GM12874 (cell line): Measurements from ENCODE around the gene CELF4.

Experiments
- TF ChIP-seq, protein P1 (sequence below): IDR thresholded peaks from 2 replicates; pipeline ENCODE4 v1.5.1; 2011; ENCODE audit warnings: low read depth, mild to moderate bottlenecking, control low read depth, low read length, moderate library complexity; ENCODE audit not compliant: insufficient read depth

CELF4 gene

DNA sequence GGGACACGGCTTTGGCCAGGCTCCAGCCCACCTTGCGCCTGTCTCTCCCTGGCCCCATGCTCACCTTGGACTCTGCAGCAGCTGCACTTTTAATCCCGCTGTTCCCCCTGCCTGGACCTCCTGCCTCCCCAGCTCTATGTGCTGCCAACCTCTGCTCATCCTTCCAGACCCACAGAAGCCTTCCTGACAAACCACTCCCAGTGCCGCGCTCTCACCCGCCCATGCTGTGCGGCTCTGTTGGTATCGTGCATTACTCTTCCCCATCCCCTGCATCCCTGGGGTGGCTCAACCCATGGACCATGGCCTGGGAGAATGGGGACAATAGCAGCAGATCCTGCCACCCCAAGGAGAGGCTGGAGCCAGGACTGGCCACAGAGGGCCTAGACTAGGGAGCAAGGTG is 303.6 kb downstream of the CELF4 start:
- TF ChIP-seq, protein P1, sequence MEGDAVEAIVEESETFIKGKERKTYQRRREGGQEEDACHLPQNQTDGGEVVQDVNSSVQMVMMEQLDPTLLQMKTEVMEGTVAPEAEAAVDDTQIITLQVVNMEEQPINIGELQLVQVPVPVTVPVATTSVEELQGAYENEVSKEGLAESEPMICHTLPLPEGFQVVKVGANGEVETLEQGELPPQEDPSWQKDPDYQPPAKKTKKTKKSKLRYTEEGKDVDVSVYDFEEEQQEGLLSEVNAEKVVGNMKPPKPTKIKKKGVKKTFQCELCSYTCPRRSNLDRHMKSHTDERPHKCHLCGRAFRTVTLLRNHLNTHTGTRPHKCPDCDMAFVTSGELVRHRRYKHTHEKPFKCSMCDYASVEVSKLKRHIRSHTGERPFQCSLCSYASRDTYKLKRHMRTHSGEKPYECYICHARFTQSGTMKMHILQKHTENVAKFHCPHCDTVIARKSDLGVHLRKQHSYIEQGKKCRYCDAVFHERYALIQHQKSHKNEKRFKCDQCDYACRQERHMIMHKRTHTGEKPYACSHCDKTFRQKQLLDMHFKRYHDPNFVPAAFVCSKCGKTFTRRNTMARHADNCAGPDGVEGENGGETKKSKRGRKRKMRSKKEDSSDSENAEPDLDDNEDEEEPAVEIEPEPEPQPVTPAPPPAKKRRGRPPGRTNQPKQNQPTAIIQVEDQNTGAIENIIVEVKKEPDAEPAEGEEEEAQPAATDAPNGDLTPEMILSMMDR: no peak

DNA sequence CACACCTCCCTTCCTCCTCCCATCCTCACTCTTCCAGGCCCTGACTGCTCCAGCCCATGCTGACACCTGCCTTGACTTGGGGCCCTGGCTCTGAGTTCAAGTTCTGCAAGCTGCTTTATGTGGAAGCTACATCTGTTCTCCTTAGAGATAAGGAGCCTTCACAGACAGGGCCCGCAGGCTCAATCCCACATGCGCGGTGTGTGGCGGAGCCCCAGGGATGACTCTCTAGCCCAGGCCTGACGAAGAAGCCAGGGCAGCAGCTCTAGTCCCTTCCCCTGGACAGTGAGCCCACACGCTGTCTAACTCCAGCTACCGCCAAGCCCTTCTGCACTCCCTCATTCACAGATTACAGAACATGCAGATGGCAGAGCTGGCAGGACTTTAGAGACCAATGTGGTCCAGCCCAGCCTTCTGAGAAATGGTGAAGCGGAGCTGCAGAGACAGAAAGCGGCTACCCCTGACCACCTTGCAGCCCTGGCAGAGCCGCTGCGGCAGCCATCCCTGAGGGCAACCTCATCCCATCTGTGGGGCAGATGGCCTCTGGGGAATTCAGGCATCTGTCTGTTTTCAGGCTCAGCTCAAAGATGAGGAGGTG is 304.3 kb downstream of the CELF4 start:
- TF ChIP-seq, protein P1: no peak

DNA sequence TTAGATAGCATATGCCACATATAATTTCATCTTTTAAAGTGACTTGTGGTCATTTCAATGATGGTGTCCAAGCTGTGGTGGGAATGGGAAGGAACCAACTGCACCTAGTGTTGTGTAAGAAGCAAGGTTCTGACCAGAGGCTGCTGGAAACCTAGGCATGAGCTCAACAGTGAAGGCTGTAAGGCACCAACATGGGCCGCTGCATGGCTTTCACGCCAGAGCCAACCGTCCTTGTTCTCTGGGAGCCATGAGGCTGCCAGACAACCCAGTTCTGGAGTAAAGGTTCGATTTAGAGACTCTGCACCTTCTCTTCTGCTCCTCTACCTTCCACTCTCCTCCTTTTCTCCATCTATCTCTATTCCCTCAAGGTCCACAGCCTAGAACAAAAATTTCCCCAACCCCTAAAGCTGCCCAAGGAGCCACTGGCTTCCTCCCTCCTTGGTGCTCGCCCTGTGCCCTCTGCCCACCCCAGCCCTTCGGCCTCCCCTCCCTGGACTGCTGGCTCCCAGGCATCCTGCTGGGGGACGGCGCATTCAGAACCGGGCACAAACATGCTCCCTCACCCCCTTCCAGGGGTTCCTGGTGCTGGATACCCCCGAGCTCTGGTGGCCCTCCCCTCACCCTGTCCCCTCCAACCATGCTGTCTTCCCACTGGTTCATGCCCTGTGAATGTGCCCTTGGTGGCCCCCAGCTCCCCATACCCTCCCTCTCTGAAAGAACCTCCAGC is 305.1 kb downstream of the CELF4 start:
- TF ChIP-seq, protein P1: no peak

DNA sequence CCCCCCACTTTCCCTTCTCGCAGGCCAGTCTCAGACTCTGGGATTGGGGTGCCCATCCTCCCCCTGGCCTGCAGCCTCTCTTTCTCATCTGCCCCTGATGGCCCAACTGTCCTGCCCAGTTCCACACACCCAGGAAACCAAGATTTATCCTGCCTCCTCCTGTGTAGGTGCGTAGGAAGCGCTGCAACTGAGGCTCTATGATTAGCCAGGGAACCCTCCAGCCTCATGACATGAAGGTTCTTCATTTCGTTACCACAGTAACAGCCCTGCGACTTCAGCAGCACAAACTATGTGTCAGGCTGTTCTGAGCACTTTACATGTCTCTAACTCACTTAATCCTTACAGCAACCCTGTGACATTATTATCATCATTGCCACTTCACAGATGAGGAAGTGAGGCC is 305.9 kb downstream of the CELF4 start:
- TF ChIP-seq, protein P1: no peak

DNA sequence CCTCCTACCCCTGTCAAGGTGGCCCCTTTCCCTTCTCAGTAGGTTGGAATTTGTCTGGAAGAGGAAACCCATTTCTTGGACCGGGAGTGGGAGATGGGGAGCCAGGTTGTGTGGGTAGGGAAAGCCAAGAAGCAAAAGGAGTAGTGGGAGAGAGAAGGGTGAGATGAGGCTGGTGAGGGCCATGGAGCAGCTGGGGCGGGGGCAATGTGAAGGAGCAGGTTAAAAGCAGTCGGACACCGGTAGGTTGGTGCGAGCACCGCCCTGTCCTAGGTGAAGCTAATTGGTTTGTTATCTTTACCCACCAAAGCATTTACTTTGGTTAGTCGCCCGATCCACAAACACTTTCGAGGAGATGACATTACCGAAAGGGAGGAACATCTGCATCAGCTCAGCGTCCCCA is 306.8 kb downstream of the CELF4 start:
- TF ChIP-seq, protein P1: no peak

DNA sequence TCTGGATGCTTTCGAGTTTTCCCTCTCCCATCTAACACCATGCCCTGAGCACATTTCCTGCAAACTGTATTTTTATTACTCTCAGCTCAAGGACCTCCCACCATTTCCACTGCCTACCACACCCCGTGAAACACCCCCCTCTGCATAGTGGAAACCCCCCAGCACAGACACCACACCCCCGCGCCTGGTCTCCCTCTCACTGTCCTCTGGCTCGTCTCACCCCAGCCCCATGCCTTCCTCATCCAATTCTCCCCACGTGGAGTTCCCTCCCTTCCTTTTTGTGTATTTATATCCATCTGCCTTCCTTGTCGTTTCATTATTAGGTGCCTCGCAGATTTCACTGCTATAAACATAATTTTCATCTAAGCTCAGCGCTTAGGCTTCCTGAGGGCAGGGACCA is 307.5 kb downstream of the CELF4 start:
- TF ChIP-seq, protein P1: no peak

DNA sequence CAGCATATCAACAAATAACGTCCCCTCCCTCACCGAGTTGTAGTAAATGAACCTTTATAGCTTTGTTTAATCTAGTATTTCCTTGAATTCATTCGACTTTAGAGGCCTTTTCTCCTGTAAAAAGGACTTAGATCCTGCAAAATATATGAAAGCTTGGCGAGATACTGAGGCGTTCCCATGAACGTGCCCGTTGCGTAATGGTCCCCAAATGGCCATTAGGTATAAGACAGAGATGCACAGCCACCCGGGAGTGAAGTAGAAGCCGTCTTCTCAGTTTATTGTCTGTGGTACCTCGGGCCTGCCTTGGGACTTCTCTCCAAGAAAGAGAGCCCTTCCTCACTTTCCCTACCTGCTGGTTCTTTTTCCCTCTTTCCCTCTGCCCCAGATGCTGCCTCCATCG is 310.6 kb downstream of the CELF4 start:
- TF ChIP-seq, protein P1: no peak
